Neural crest cell (in vitro differentiated cells): Measurements from ENCODE around the gene C18orf32. TPM values are rescaled to one million over a fixed set of nuclear protein-coding genes. Genes with fewer than 3 reads are reported as not detected.
A peak's percentile ranks its signal among the peaks of the same experiment; 100 is the strongest.
"Not testable (repeated sequence)": the region's sequence is repeated elsewhere in the genome, so short reads cannot be mapped to it uniquely, and the experiment has no call there.

ENCODE experiments used
- DNase-seq: peaks from one replicate; pipeline ENCODE4 v3.0.0; 2021; ENCODE audit warnings: low read depth, mixed read lengths, low spot score
- H3K27ac Mint-ChIP-seq: one replicate; pipeline ENCODE4 v1.8.0; 2021; ENCODE audit warnings: mild to moderate bottlenecking, mixed read lengths; ENCODE audit not compliant: unreplicated experiment
- H3K27me3 Mint-ChIP-seq: 2 replicates; pipeline ENCODE4 v1.8.0; 2021; ENCODE audit warnings: low read depth, mild to moderate bottlenecking, mixed read lengths
- H3K36me3 Mint-ChIP-seq: 2 replicates; pipeline ENCODE4 v1.8.0; 2021; ENCODE audit warnings: low read depth, mild to moderate bottlenecking, mixed read lengths
- H3K4me1 Mint-ChIP-seq: 2 replicates; pipeline ENCODE4 v1.8.0; 2021; ENCODE audit warnings: mixed read lengths
- H3K4me3 Mint-ChIP-seq: one replicate; pipeline ENCODE4 v1.8.0; 2021; ENCODE audit warnings: mild to moderate bottlenecking, mixed read lengths
- H3K9me3 Mint-ChIP-seq: 2 replicates; pipeline ENCODE4 v1.8.0; 2021; ENCODE audit warnings: mixed read lengths
- CTCF ChIP-seq: fragments of 200-600 bp; sonication (generic); conservative IDR thresholded peaks from 2 replicates; pipeline ENCODE4 v1.5.0; 2021; ENCODE audit warnings: antibody characterized with exemption, mild to moderate bottlenecking
- total RNA-seq: library from RNA; stranded (reverse); gene quantifications from 2 replicates; pipeline ENCODE4 v1.2.1, GENCODE V29; 2021

The C18orf32 gene
- total RNA-seq, 1 donor from 2014 or later: 32.0 TPM

- H3K36me3 Mint-ChIP-seq: no peaks in the 10 kb centered on the region
- no peaks in the 10 kb centered on the region for H3K27me3 Mint-ChIP-seq
- peaks cover 34% of the 10 kb centered on the region for H3K4me1 Mint-ChIP-seq
- DNase-seq: peak; percentile 8
- no peak for TF ChIP-seq CTCF
- peak overlapping the region; percentile 40 for H3K27ac Mint-ChIP-seq
- H3K9me3 Mint-ChIP-seq: no peaks in the 10 kb centered on the region
- H3K4me3 Mint-ChIP-seq: peak overlapping the region; percentile 6
Observed at GRCh38 chr18:49519101-49519971, 32.3 kb upstream of the C18orf32 start.

DNA sequence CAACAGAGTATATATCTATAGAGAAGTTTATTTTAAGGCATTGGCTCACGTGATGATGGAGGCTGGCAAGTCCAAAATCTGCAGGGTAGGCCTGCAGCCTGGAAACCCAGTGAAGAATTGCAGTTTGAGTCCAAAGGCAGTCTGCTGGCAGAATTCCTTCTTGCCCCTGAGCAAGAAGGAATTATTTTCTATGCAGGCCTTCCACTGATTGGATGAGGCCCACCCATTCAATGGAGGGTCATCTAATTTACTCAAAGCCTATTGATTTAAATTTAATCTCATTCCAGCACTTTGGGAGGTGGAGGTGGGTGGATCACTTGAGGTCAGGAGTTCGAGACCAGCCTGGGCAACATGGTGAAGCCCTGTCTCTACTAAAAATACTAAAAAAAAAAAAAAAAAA is 30.4 kb upstream of the C18orf32 start:
- Mint-ChIP-seq H3K4me3 (no peak overlapping the region), H3K36me3 (no peaks in the 10 kb centered on the region), H3K27me3 (no peaks in the 10 kb centered on the region), H3K27ac (no peak overlapping the region), H3K4me1 (peaks cover 29% of the 10 kb centered on the region), H3K9me3 (no peaks in the 10 kb centered on the region)
- no peak for TF ChIP-seq CTCF
- DNase-seq: no peak

GRCh38 chr18:49515516-49515915 is 28.5 kb upstream of the C18orf32 start:
- Mint-ChIP-seq H3K36me3 (no peaks in the 10 kb centered on the region), H3K4me1 (peaks cover 20% of the 10 kb centered on the region), H3K9me3 (no peaks in the 10 kb centered on the region), H3K4me3 (no peak overlapping the region), H3K27ac (no peak overlapping the region), H3K27me3 (peaks cover 3% of the 10 kb centered on the region)
- TF ChIP-seq CTCF: no peak
- DNase-seq: no peak

DNA sequence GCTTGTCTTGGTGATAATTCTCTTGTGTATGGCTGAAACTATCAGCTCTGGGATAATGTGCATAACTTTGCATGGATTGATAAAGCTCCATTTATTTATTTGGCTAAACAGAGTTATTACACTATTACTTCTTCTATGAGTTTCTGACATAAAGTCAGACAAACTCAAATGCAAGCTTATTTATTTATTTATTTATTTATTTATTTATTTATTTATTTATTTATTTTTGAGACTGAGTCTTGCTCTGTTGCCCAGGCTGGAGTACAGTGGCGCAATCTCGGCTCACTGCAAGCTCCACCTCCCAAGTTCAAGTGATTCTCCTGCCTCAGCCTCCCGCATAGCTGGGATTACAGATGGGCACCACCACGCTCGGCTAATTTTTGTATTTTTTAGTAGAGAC is 28.0 kb upstream of the C18orf32 start:
- not testable (repeated sequence) for DNase-seq, H3K27me3 Mint-ChIP-seq, H3K9me3 Mint-ChIP-seq, H3K27ac Mint-ChIP-seq, H3K36me3 Mint-ChIP-seq, H3K4me3 Mint-ChIP-seq
- peaks cover 19% of the 10 kb centered on the region for H3K4me1 Mint-ChIP-seq

DNA sequence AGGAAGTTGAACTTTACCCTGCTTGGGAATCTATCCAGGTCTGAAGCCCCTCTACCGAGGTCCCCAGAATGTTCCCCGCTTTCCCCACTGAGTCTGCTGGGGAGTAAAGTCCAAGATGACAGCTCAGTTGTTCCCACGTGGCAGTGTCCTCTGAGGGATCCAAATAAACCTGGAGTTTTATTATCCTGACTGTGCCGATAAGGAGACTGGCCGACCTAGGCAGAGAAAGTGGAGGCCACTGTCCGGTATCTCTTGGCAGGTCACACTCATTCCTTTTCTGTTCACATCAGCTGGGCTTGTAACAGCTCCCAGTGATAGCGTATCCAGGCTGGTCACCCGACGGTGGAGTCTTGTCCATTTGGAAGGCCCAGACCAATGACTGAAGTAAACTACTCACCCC is 27.5 kb upstream of the C18orf32 start:
- no peak for DNase-seq
- H3K9me3 Mint-ChIP-seq: no peaks in the 10 kb centered on the region
- no peak overlapping the region for H3K27ac Mint-ChIP-seq
- TF ChIP-seq CTCF: no peak
- no peaks in the 10 kb centered on the region for H3K36me3 Mint-ChIP-seq
- H3K4me3 Mint-ChIP-seq: no peak overlapping the region
- peaks cover 5% of the 10 kb centered on the region for H3K27me3 Mint-ChIP-seq
- peaks cover 15% of the 10 kb centered on the region for H3K4me1 Mint-ChIP-seq

DNA sequence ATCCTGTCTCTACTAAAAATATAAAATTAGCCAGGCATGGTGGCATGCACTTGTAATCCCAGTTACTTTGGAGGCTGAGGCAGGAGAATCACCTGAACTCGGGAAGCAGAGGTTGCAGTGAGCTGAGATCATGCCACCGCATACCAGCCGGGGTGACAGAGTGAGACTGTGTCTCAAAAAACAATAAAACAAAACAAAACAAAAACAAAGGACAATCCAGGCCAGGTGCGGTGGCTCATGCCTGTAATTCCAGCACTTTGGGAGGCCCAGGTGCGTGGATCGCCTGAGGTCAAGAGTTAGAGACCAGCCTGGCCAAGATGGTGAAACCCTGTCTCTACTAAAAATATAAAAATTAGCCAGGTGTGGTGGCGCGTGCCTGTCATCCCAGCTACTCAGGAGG is 25.8 kb upstream of the C18orf32 start:
- not testable (repeated sequence) for H3K9me3 Mint-ChIP-seq, H3K4me3 Mint-ChIP-seq, DNase-seq, H3K36me3 Mint-ChIP-seq, H3K27ac Mint-ChIP-seq, H3K4me1 Mint-ChIP-seq
- H3K27me3 Mint-ChIP-seq: peaks cover 17% of the 10 kb centered on the region
